Measurements from ENCODE around the gene SPOPL.
"Not testable (repeated sequence)": the region's sequence is repeated elsewhere in the genome, so short reads cannot be mapped to it uniquely, and the experiment has no call there.

Gene SPOPL

GRCh38 chr2:138495384-138495783 is 6.2 kb upstream of the SPOPL start:
- no peak for DNase-seq

GRCh38 chr2:138496096-138496651 is 5.4 kb upstream of the SPOPL start:
- DNase-seq, result no peak

GRCh38 chr2:138497294-138497693 is 4.3 kb upstream of the SPOPL start:
- no peak for DNase-seq

- no peak for DNase-seq
Observed at GRCh38 chr2:138499684-138500083, 1.9 kb upstream of the SPOPL start.

GRCh38 chr2:138500592-138501424 is 762 bp upstream of the SPOPL start:
- DNase-seq, result no peak

GRCh38 chr2:138502255-138503086 is 901 bp downstream of the SPOPL start:
- DNase-seq, result peak in 2 of 3 experiments; percentile 73 to 80

- no peak for DNase-seq
Observed at GRCh38 chr2:138503087-138503442, 1.5 kb downstream of the SPOPL start.

GRCh38 chr2:138503652-138504051 is 2.1 kb downstream of the SPOPL start:
- no peak for DNase-seq

- no peak for DNase-seq
Observed at GRCh38 chr2:138504092-138504491, 2.5 kb downstream of the SPOPL start.

- DNase-seq, result no peak
Observed at GRCh38 chr2:138504546-138505235, 3.1 kb downstream of the SPOPL start.

GRCh38 chr2:138507267-138507666 is 5.7 kb downstream of the SPOPL start:
- DNase-seq, result peak; percentile 2 to 86 (median 49)

GRCh38 chr2:138510319-138510718 is 8.7 kb downstream of the SPOPL start:
- peak in 1 of 3 experiments; percentile 9 for DNase-seq

GRCh38 chr2:138512672-138513071 is 11.1 kb downstream of the SPOPL start:
- no peak for DNase-seq

GRCh38 chr2:138514173-138514572 is 12.6 kb downstream of the SPOPL start:
- DNase-seq, result no peak

- DNase-seq, result no peak
Observed at GRCh38 chr2:138515092-138515491, 13.5 kb downstream of the SPOPL start.

GRCh38 chr2:138516030-138516704 is 14.6 kb downstream of the SPOPL start:
- no peak for DNase-seq

GRCh38 chr2:138518860-138519259 is 17.3 kb downstream of the SPOPL start:
- DNase-seq, result no peak

GRCh38 chr2:138521821-138522220 is 20.3 kb downstream of the SPOPL start:
- DNase-seq, result no peak

- DNase-seq, result no peak
Observed at GRCh38 chr2:138522556-138522955, 21.0 kb downstream of the SPOPL start.

GRCh38 chr2:138523018-138523672 is 21.6 kb downstream of the SPOPL start:
- not testable (repeated sequence) for DNase-seq

- not testable (repeated sequence) for DNase-seq
Observed at GRCh38 chr2:138523673-138524042, 22.1 kb downstream of the SPOPL start.

GRCh38 chr2:138524353-138524752 is 22.8 kb downstream of the SPOPL start:
- DNase-seq, result not testable (repeated sequence)
